Testis (tissue), 3 donors: ENCODE results near the gene ZKSCAN3. TPM values are rescaled to one million over a fixed set of nuclear protein-coding genes. Genes with fewer than 3 reads are reported as not detected.
A peak's percentile ranks its signal among the peaks of the same experiment; 100 is the strongest.

Source experiments
- DNase-seq: peaks from one replicate; pipeline ENCODE4 v3.0.0-alpha.2; 2019
- H3K27ac ChIP-seq, 2 donors: fragments of 200-600 bp; sonication (generic); one replicate each; pipeline ENCODE4 v1.5.1; 2019
- H3K27me3 ChIP-seq: fragments of 200-600 bp; sonication (generic); one replicate; pipeline ENCODE4 v1.5.1; 2019
- H3K36me3 ChIP-seq: fragments of 200-600 bp; sonication (generic); one replicate; pipeline ENCODE4 v1.5.1; 2017; ENCODE audit warnings: low read depth; ENCODE audit errors: missing control alignments
- H3K4me1 ChIP-seq: fragments of 200-600 bp; sonication (generic); one replicate; pipeline ENCODE4 v1.5.1; 2019
- H3K4me3 ChIP-seq, 2 donors: fragments of 200-600 bp; sonication (generic); one replicate each; pipeline ENCODE4 v1.5.1; 2017 to 2019
- H3K9me3 ChIP-seq: fragments of 200-600 bp; sonication (generic); one replicate; pipeline ENCODE4 v1.5.1; 2017
- POLR2A ChIP-seq: fragments of 450-650 bp; IDR thresholded peaks from one replicate; pipeline ENCODE4 v1.6.1; 2017; ENCODE audit warnings: antibody characterized with exemption, mild to moderate bottlenecking, moderate library complexity
- WGBS, 2 donors: methylation state at CpG; one replicate each; pipeline ENCODE4 v1.1.5; 2018; 5-methylcytosine and 5-hydroxymethylcytosine counted together
- intact Hi-C: fragments of 100-400 bp; cut with DNase I; formaldehyde crosslinking; loops from one replicate; pipeline ENCODE4 v1.15.1; 2023; ENCODE audit warnings: low total_unique reads
- polyA plus RNA-seq: library from polyadenylated mRNA; stranded (reverse); fragments of 350-450 nt; fragmentation: Illumina TruSeq; extraction: RNeasy Lipid Tissue Mini Kit (QIAGEN cat#74804); gene quantifications from one replicate; pipeline ENCODE4 v1.2.3, GENCODE V29; 2014; ENCODE audit warnings: low read depth, low replicate concordance; ENCODE audit not compliant: insufficient read depth
- total RNA-seq, 2 donors: library from RNA; depleted of rRNA; stranded (reverse); fragments of >200 nt; gene quantifications; one replicate each; pipeline ENCODE4 v1.2.3, GENCODE V29; 2016
- TF ChIP-seq, protein P1 (sequence below), 3 experiments: fragments of 450-650 bp in 2 of 3; fragments of 200-600 bp in 1 of 3; sonication (generic) in 1 of 3; IDR thresholded peaks; one replicate each; pipeline ENCODE4 v1.5.1; 2016 to 2019; ENCODE audit warnings: antibody characterized with exemption in 3 of 3, mild to moderate bottlenecking in 2 of 3, moderate library complexity in 1 of 3

The ZKSCAN3 gene
- total and polyA plus RNA-seq, 3 donors from 2014 or later: 5.4 to 8.3 (median 8.1) TPM

DNA sequence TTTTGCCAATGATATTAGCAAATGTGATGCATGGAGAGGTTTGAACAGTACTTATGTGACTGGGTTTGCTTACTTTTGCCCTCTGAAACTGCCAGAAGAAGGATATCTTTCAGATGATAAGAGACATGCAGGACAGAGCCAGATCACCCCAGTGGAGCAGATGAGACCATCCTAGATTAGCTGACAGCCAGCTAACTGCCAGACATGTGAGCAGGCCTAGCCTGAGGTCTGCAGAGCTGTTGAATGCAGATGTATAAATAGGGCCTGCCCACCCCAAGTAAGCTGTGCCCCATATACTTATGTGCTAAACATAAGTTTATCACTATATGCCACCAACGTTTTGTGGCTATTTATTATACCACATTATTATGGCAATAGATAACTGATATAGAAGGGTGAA lies 19.7 kb upstream of the ZKSCAN3 start:
- Histone ChIP-seq H3K27me3 (no peaks in the 10 kb centered on the region), H3K4me3 (no peak overlapping the region), H3K36me3 (no peaks in the 10 kb centered on the region), H3K4me1 (peaks cover 8% of the 10 kb centered on the region), H3K27ac (no peak overlapping the region), H3K9me3 (no peaks in the 10 kb centered on the region)
- TF ChIP-seq, protein P1, sequence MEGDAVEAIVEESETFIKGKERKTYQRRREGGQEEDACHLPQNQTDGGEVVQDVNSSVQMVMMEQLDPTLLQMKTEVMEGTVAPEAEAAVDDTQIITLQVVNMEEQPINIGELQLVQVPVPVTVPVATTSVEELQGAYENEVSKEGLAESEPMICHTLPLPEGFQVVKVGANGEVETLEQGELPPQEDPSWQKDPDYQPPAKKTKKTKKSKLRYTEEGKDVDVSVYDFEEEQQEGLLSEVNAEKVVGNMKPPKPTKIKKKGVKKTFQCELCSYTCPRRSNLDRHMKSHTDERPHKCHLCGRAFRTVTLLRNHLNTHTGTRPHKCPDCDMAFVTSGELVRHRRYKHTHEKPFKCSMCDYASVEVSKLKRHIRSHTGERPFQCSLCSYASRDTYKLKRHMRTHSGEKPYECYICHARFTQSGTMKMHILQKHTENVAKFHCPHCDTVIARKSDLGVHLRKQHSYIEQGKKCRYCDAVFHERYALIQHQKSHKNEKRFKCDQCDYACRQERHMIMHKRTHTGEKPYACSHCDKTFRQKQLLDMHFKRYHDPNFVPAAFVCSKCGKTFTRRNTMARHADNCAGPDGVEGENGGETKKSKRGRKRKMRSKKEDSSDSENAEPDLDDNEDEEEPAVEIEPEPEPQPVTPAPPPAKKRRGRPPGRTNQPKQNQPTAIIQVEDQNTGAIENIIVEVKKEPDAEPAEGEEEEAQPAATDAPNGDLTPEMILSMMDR (IDR thresholded peaks at IDR 0.05): no peak
- TF ChIP-seq POLR2A: no peak
- 63 to 67% methylated on average over 1 of the region's 1 CpG for WGBS, 2 donors
- intact Hi-C loops: no loop called here
- DNase-seq: no peak

DNA sequence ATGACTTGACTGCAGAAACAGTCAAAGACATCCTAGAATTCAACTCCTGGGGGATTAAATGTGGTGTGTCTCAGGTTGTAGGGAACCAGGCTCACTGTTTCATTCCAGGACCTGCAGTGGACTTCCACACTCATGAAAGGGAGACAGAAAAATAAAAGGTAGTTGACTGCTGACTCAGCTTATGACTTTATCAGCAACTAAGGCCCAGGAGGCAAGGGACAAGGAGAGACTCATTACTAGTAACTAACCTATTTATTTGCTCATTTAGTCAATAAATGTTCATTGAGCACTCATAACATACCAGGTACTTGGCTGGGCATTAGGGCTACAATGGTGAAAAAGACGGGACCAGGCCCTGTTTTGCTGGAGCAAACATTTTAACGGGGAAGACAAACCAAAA lies 16.7 kb upstream of the ZKSCAN3 start:
- Histone ChIP-seq H3K9me3 (no peaks in the 10 kb centered on the region), H3K27me3 (no peaks in the 10 kb centered on the region), H3K27ac (no peak overlapping the region), H3K4me1 (peaks cover 15% of the 10 kb centered on the region), H3K4me3 (no peak overlapping the region), H3K36me3 (no peaks in the 10 kb centered on the region)
- 96 to 98% methylated on average over 2 of the region's 2 CpGs for WGBS, 2 donors
- intact Hi-C loops: no loop called here
- no peak for DNase-seq
- TF ChIP-seq, protein P1 (IDR thresholded peaks at IDR 0.05): no peak

DNA sequence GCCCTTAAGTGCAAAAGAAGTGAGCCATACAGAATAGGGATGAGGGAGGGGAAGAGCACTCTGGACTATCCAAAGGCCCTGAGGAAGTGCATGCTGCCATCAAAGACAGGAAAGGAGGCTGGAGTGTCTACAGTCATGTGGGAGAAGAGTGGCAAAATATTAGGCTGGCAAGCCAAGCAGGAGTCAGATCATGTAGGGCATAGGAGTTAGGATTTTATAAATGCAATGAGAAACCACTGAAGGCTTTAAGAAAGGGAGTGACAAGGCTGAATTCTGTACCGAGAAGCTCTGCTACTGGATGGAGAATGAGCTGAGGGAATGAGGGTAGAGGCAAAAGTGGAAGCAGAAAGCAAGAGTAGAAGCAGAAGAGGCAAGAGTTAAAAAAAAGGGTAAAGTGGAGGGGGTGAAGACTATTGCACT lies 16.1 kb upstream of the ZKSCAN3 start:
- no peaks in the 10 kb centered on the region for H3K36me3 ChIP-seq
- H3K4me1 ChIP-seq: peaks cover 15% of the 10 kb centered on the region
- WGBS, 2 donors: 61 to 68% methylated on average over 1 of the region's 1 CpG
- intact Hi-C loops: no loop called here
- no peak overlapping the region for H3K4me3 ChIP-seq
- DNase-seq: no peak
- H3K27me3 ChIP-seq: no peaks in the 10 kb centered on the region
- H3K9me3 ChIP-seq: no peaks in the 10 kb centered on the region
- TF ChIP-seq, protein P1 (IDR thresholded peaks at IDR 0.05): no peak
- no peak for TF ChIP-seq POLR2A
- no peak overlapping the region for H3K27ac ChIP-seq

DNA sequence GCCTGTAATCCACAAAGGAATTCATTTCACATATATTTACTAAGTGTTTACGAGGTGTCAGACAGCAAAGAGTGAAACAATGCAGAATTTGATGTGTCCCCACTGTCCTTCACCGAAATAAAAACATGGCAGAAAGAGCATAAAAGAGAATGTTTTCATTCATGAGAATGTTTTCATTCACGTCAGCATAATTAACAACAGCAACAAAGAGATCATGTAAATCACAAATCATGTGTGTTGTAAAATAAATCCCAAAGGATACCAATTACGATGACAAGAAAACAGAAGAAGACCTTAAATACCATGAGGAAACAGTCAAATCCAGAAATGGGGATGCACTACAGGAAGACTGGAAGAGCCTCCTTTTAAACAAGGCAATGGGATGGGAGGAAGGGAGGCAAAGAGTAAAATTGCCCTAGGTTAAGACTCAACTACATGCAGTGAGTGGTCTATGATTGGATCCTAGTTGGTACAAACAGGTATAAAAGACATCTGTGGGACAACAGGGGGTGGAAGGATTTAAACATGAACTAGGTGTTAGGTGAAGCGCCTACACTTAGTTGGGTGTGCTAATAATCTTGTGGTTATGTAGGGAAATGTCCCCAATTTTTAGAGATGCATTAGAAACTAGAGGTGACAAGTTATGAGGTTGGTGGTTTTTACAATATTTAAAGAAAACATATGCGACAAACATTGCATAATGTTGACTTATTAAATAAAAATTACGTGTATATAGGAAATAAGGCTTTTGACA lies 15.3 kb upstream of the ZKSCAN3 start:
- intact Hi-C loops: loop anchor here (5.0 kb wide), 1 partner anchor 252 kb away; the partner anchor contains the start of gene ZNF165

DNA sequence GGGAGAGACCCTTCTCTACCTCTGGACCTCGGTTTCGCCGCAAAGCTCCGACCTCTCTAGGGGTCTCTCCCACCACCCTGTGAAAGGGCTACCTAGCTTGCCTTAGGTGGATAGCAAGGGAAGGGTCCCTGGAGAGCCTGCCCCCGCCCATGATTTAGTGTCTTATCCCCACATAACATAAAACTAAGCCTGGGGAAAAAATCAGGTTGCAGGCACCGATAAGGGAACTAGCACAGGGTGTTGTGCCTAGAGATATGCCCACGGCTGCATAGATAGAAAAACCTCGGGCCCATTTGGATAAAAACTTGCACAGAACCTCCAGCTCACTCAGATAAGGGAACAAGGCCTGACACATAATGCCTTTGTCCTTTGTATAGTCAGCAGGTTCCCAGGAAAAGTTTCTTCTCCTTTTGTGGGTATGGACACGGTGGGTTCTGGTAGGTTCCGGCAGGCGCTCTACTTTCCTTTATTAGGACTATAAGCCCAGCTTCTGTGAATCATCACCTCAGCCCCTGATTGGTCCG lies 14.6 kb upstream of the ZKSCAN3 start:
- 17 to 18% methylated on average over 12 of the region's 12 CpGs for WGBS, 2 donors
- peak overlapping the region; percentile 59 to 70 for H3K4me3 ChIP-seq
- peak overlapping the region; percentile 92 to 93 for H3K27ac ChIP-seq
- H3K27me3 ChIP-seq: no peaks in the 10 kb centered on the region
- no peaks in the 10 kb centered on the region for H3K9me3 ChIP-seq
- H3K4me1 ChIP-seq: peaks cover 15% of the 10 kb centered on the region
- TF ChIP-seq POLR2A: no peak
- TF ChIP-seq, protein P1 (IDR thresholded peaks at IDR 0.05): no peak
- peak; percentile 28 for DNase-seq
- H3K36me3 ChIP-seq: no peaks in the 10 kb centered on the region
- intact Hi-C loops: loop anchor here (5.0 kb wide), 1 partner anchor 253 kb away; the partner anchor contains the start of gene ZNF165

More for the DNA sequence above, 15.3 kb upstream of the ZKSCAN3 start:
- Histone ChIP-seq H3K4me1 (peaks cover 15% of the 10 kb centered on the region), H3K27ac (peak overlapping the region; percentile 92 to 93), H3K9me3 (no peaks in the 10 kb centered on the region), H3K4me3 (peak overlapping the region in 1 of 2 donors; percentile 70), H3K36me3 (no peaks in the 10 kb centered on the region), H3K27me3 (no peaks in the 10 kb centered on the region)
- DNase-seq: no peak
- 59 to 67% methylated on average over 7 of the region's 7 CpGs for WGBS, 2 donors
- TF ChIP-seq POLR2A: no peak
